NCI-H1436 (cell line): Measurements from ENCODE around the gene KIF18B.

Experiments used
- DNase-seq: peaks from one replicate; lab custom pipeline; 2025; lab: John Stamatoyannopoulos, UW

KIF18B gene

GRCh38 chr17:44905006-44906000, 42.3 kb downstream of the KIF18B start:
- DNase-seq = no peak

DNA sequence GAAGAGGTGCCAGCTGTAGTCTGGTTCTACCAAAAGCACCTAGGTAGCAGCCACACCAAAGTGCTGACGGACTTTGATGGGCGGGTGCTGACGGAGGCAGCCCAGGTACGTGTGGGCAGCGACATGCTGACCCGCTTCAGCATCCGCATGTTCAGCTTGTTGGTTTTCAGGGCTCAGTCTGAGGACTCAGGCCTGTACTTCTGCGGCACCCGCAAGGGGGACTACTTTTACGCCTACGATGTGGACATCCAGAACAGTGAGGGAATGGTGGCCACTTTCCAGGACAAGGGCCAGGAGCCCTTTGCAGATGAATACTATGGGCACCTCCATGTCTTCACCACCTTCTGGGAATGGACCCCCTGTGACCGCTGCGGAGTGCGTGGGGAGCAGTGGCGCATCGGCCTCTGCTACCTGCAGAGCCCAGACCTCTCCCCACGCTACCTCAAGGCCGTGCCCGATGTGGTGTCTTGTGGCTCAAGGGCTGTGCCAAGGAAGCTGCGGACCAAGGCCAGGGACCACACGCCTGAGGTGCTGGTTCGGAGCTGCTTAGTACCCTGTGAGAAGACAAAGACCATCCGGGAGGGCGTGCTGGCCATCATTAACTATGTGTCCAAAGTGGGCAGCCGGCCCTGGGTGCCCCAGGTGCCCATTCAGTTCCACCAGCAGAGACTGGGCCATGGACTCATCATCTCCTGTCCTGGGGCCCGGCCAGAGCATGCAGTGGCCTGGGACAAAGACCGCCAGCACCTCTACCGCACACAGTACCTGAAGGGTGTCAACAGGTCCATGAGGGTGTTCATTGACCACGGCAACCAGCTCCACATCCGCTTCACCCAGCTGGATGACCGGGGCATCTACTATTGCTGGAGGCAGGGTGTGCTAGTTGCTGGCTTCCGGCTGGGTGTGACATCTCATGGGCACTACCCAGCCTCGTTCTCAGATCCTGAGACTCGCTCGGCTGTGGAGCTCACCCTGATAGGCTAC, 43.3 kb downstream of the KIF18B start:
- DNase-seq = no peak

- no peak for DNase-seq
Observed at GRCh38 chr17:44903012-44903685, 44.4 kb downstream of the KIF18B start.

- no peak for DNase-seq
Observed at GRCh38 chr17:44902135-44902760, 45.3 kb downstream of the KIF18B start.

GRCh38 chr17:44901411-44901921, 46.1 kb downstream of the KIF18B start:
- no peak for DNase-seq

GRCh38 chr17:44900894-44901293, 46.7 kb downstream of the KIF18B start:
- no peak for DNase-seq

DNA sequence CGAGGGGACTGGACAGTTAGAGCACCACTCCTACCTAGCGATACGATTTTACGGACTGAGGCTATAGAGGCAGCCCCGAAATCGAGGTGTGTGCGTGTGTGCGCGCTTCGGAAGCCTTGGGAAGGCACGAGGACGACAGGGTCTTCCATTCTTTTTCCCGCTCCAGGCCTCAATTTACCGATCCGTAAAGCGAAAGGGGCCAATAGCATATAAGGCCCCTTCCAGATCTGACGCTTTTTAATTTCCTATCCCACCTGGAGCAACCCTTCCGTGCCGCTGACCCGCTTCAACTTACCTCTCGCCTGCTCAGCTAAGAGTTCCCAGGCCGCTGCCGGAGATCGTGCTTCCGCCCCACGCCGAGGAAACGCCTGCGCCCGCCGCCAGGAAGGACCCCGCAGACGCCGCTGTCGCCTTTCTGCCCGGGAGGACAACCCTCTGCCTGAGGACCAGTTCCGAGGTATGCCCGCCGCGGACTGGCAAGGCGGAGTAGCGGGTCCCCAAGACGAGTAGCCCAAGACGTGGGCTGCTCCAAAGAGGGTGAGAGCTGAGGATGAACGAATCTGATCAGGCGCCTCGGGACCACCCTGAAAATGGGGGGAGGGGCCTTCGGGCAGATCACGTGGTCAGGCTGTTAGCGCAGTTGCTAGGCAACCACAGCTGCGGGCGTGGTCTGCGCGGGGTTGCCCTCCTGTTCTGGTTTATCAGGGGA, 48.3 kb downstream of the KIF18B start, which contains the start of gene EFTUD2:
TSS of gene EFTUD2 (minus strand) at position 372 of the 709 bp plus-strand sequence. CDS start 4,924 bp downstream, outside the sequence.
- peak; percentile 93 for DNase-seq

- DNase-seq = no peak
Observed at GRCh38 chr17:44898768-44899073, 48.9 kb downstream of the KIF18B start.

DNA sequence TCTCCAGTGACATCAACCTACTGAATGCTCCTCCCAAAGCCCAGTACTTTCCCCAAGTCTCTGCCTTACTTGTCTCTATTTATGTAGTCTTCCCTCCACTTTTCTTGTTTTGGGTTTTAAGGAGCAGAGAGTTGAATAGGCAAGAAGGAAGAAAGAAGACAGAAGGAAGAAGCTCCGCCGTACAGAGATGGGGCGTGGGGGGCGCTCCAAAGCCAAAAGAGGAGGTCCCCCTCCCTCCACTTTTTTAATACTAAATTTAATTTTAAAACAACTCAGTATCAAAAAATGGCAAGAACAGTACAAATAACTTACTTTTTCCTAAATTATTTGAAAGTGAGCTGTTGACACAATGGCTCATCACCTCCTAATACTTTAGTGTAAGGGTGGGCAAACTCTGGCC, 52.9 kb downstream of the KIF18B start:
- DNase-seq = no peak

DNA sequence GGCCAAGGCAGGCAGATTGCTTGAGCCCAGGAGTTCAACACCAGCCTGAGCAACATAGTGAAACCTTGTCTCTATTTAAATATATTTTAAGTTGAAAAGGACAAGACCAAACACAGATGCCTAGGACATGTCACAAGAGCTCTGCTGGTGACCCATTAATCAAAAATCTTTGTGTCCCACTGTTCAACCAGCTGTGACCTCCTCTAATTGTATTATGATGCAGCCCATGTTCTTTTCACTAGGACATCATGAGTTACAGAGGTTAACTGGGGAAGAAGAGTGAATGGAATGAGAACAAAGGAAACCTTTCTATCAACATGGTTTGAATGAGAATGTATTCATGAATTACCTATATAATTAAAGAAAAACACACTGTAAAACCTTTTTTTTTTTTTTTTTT, 55.3 kb downstream of the KIF18B start:
- DNase-seq = no peak

GRCh38 chr17:44889003-44889402, 58.6 kb downstream of the KIF18B start:
- no peak for DNase-seq

GRCh38 chr17:44887971-44888954, 59.3 kb downstream of the KIF18B start:
- DNase-seq = no peak

GRCh38 chr17:44887016-44887415, 60.6 kb downstream of the KIF18B start:
- DNase-seq = no peak

GRCh38 chr17:44884941-44885340, 62.6 kb downstream of the KIF18B start:
- DNase-seq = no peak

DNA sequence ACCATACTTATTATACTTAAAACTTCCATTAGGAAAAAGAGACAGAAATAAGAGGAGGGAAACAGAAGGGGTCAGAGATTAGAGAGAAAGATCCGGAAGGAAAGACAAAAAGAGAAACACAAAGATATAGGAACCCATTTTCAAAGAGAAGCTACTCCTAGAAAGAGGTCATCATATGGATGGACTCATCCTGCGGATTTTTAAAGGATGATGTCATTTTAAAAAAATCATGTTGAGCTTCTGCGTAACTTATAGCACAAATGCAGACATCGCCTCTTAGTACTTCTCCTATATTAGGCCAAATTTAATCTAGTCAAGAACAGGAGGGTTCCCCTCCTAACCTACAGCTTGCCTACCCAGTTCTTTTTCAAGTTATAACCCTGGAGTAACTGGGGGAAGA, 66.4 kb downstream of the KIF18B start:
- DNase-seq = no peak

- DNase-seq = no peak
Observed at GRCh38 chr17:44880062-44880461, 67.5 kb downstream of the KIF18B start.

DNA sequence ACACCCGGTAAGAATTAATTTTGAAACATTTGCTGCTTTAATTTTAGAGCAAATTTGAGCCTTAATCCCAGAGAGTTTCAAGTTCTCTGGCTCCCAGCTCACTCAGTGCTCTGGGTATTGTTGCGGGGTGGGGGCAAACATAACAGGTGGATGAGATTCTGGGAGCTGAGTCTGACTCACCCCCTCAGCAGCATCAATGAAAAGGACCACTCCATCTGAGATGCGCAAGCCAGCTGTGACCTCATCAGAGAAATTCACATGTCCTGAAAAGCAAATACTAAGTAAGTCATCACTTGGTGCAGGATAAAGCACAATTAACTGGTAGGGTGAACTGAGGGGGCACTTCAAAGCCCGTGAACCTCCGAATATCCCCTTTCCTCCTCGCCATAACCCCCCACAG, 68.2 kb downstream of the KIF18B start:
- no peak for DNase-seq

- DNase-seq = peak; percentile 29
Observed at GRCh38 chr17:44878627-44879221, 68.8 kb downstream of the KIF18B start.

DNA sequence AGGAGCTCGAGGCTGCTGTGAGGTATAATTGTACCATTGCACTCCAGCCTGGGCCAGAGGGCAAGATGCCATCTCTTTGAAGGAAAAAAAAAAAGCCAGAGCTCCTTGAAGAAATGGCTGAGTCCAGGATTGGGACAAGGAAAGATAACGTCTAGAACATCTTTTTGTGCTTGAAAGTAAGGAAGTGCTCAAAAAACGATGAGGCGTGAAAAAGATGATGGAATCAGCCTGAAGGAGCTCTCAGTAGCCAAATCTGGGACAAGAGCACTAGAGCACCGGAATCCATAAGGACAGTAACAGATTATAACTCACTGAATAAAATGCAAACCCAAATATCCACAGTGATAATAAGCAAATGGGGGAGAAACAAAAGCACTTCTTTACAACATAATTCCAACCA, 70.5 kb downstream of the KIF18B start:
- DNase-seq = no peak
